ENCODE data around the gene SLC27A2. TPM values are rescaled to one million over a fixed set of nuclear protein-coding genes. Genes with fewer than 3 reads are reported as not detected.

Gene SLC27A2
- total RNA-seq, 1 donor from 2014 or later = 2.1 TPM

DNA sequence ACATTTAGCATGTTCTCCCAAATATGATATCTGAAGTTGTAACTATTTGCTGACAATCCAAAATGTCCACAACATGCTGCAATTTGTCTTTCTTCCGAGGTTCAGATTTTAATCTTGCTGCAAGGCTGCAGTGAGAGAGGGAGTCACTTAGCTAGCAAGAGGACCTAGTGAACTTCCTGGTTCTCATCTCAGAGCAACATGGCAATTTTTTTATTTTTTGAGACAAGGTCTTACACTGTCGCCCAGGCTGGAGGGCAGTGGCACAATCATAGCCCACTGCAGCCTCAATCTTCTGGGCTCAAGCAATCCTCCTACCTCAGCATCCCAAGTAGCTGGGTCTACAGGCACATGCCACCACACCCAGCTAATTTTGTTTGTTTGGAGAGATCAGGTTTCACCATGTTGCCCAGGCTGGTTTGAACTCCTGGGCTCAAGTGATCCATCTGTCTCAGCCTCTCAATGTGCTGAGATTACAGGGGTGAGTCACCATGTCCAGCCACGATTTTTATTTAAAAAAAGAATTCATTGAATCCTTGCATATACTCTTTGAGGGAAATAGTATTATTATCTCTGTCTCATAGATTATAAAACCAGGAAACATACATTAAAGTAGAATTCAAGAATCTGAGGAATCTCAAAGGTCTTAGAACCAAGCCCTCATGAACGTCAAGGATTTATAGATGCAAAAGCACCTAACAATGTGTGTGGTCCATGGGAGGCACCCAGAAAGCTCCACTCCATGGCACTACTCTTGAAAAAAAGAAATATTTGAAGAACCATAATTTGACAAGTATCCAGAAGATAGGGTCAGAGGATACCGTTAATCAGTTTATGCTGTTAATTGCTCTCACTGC lies 74.4 kb downstream of the SLC27A2 start:
- Mint-ChIP-seq H3K27me3 (ENCODE audit: insufficient read depth, low read depth) (peaks cover 3% of the 10 kb centered on the region), H3K36me3 (no peaks in the 10 kb centered on the region), H3K4me3 (no peak overlapping the region), H3K27ac (no peak overlapping the region), H3K9me3 (peaks cover 2% of the 10 kb centered on the region), H3K4me1 (peaks cover 4% of the 10 kb centered on the region)
- Histone ChIP-seq H3K9ac (no peak overlapping the region), H3K9me3 (ENCODE audit: low read depth) (no peaks in the 10 kb centered on the region), H3K27ac (no peak overlapping the region), H3K4me3 (no peak overlapping the region), H3K27me3 (no peaks in the 10 kb centered on the region), H4K20me1 (ENCODE audit: low read depth) (no peaks in the 10 kb centered on the region), H3K4me1 (no peaks in the 10 kb centered on the region), H3F3A (ENCODE audit: low read depth) (no peaks in the 10 kb centered on the region), H2AFZ (replicated peaks) (no peak overlapping the region), H3K4me2 (no peak overlapping the region), H3K36me3 (no peaks in the 10 kb centered on the region), H3K79me2 (ENCODE audit: low read depth) (no peaks in the 10 kb centered on the region)
- DNase-seq (ENCODE audit: low spot score) = no peak
- TF ChIP-seq EZH2 (IDR thresholded peaks at IDR 0.05) (no peak), EZH2phosphoT487 (IDR thresholded peaks at IDR 0.05) (no peak)
- TF ChIP-seq, protein P1, sequence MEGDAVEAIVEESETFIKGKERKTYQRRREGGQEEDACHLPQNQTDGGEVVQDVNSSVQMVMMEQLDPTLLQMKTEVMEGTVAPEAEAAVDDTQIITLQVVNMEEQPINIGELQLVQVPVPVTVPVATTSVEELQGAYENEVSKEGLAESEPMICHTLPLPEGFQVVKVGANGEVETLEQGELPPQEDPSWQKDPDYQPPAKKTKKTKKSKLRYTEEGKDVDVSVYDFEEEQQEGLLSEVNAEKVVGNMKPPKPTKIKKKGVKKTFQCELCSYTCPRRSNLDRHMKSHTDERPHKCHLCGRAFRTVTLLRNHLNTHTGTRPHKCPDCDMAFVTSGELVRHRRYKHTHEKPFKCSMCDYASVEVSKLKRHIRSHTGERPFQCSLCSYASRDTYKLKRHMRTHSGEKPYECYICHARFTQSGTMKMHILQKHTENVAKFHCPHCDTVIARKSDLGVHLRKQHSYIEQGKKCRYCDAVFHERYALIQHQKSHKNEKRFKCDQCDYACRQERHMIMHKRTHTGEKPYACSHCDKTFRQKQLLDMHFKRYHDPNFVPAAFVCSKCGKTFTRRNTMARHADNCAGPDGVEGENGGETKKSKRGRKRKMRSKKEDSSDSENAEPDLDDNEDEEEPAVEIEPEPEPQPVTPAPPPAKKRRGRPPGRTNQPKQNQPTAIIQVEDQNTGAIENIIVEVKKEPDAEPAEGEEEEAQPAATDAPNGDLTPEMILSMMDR (IDR thresholded peaks at IDR 0.05) = no peak

DNA sequence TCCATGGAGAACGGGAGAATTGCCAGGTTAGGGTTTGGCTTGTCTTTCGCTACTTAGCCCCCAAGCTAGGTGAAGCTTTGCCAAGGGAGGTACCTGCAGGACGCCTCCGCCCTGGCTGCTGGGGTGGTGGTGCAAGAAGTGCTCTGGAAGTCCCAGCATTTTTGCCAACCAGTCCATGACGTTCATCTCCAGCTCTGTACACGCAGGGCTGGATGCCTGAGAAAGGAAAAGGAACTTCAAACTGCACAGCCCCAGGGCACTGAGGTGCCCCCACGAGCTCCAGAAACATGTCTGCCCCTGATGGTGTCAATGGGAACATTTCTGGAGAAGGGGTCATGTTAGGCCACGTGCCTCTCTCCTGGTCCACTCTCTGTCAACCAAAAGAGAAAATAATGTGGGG lies 75.3 kb downstream of the SLC27A2 start:
- H3F3A ChIP-seq (ENCODE audit: low read depth) = no peaks in the 10 kb centered on the region
- H3K36me3 ChIP-seq = no peaks in the 10 kb centered on the region
- no peaks in the 10 kb centered on the region for H3K9me3 ChIP-seq (ENCODE audit: low read depth)
- H3K4me1 Mint-ChIP-seq = peaks cover 4% of the 10 kb centered on the region
- H3K4me3 Mint-ChIP-seq = no peak overlapping the region
- H3K36me3 Mint-ChIP-seq = no peaks in the 10 kb centered on the region
- H3K27ac Mint-ChIP-seq = no peak overlapping the region
- H3K27ac ChIP-seq = no peak overlapping the region
- no peaks in the 10 kb centered on the region for H3K9me3 Mint-ChIP-seq
- TF ChIP-seq, protein P1 (IDR thresholded peaks at IDR 0.05) = no peak
- no peaks in the 10 kb centered on the region for H3K4me1 ChIP-seq
- no peaks in the 10 kb centered on the region for H3K79me2 ChIP-seq (ENCODE audit: low read depth)
- H3K27me3 ChIP-seq = no peaks in the 10 kb centered on the region
- H3K4me2 ChIP-seq = no peak overlapping the region
- H3K4me3 ChIP-seq = no peak overlapping the region
- H4K20me1 ChIP-seq (ENCODE audit: low read depth) = no peaks in the 10 kb centered on the region
- no peak overlapping the region for H3K9ac ChIP-seq
- H2AFZ ChIP-seq (replicated peaks) = no peak overlapping the region
- peaks cover 5% of the 10 kb centered on the region for H3K27me3 Mint-ChIP-seq (ENCODE audit: insufficient read depth, low read depth)
- DNase-seq (ENCODE audit: low spot score) = no peak

DNA sequence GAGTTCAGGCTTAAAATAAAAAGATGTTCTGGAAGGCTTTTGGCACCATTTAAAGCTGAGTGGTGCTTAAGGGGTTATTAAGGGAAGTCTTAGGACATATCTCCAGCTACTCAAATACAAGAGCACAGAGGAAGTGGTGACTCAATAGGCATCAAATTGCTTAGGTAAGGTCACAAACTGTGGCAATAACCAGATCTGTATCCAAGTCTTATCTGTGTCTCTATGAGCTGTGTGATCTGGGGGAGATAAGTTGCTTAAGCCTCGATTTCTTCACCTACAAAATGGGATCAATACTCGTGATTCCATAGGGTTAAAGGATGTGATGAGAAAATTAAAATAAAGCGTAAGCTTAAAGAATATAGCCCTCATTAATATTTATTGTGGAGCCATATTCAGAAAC lies 75.9 kb downstream of the SLC27A2 start:
- H3F3A ChIP-seq (ENCODE audit: low read depth) = no peaks in the 10 kb centered on the region
- no peaks in the 10 kb centered on the region for H3K36me3 ChIP-seq
- DNase-seq (ENCODE audit: low spot score) = no peak
- no peaks in the 10 kb centered on the region for H3K9me3 ChIP-seq (ENCODE audit: low read depth)
- no peaks in the 10 kb centered on the region for H3K27me3 ChIP-seq
- H3K79me2 ChIP-seq (ENCODE audit: low read depth) = no peaks in the 10 kb centered on the region
- H3K27me3 Mint-ChIP-seq (ENCODE audit: insufficient read depth, low read depth) = peaks cover 5% of the 10 kb centered on the region
- H3K27ac Mint-ChIP-seq = no peak overlapping the region
- no peak overlapping the region for H3K4me3 Mint-ChIP-seq
- TF ChIP-seq EZH2 (IDR thresholded peaks at IDR 0.05) (no peak), EZH2phosphoT487 (IDR thresholded peaks at IDR 0.05) (no peak)
- TF ChIP-seq, protein P1 (IDR thresholded peaks at IDR 0.05) = no peak
- H3K9ac ChIP-seq = no peak overlapping the region
- no peaks in the 10 kb centered on the region for H4K20me1 ChIP-seq (ENCODE audit: low read depth)
- H3K4me3 ChIP-seq = no peak overlapping the region
- H2AFZ ChIP-seq (replicated peaks) = no peak overlapping the region
- H3K4me1 Mint-ChIP-seq = peaks cover 4% of the 10 kb centered on the region
- H3K27ac ChIP-seq = no peak overlapping the region
- no peak overlapping the region for H3K4me2 ChIP-seq
- no peaks in the 10 kb centered on the region for H3K9me3 Mint-ChIP-seq
- H3K4me1 ChIP-seq = no peaks in the 10 kb centered on the region
- H3K36me3 Mint-ChIP-seq = no peaks in the 10 kb centered on the region

Measured in neural progenitor cell (in vitro differentiated cells).